Uterus (tissue), 4 donors: ENCODE measurements around the gene JPH2. TPM values are rescaled to one million over a fixed set of nuclear protein-coding genes. Genes with fewer than 3 reads are reported as not detected.
"Not testable (repeated sequence)": the region's sequence is repeated elsewhere in the genome, so short reads cannot be mapped to it uniquely, and the experiment has no call there.

Source experiments
- DNase-seq, 2 donors: peaks; one replicate each; pipeline ENCODE4 v3.0.0-alpha.2; 2019 to 2020
- H3K27ac ChIP-seq, 2 donors: fragments of 200-600 bp; sonication (generic); 1 replicate in 1 of 2; 2 replicates in 1 of 2; pipeline ENCODE4 v1.5.1; 2016 to 2018
- H3K27me3 ChIP-seq, 2 donors: fragments of 200-600 bp; sonication (generic); one replicate each; pipeline ENCODE4 v1.5.1; 2018 to 2019; ENCODE audit warnings: control low read depth in 1 of 2
- H3K36me3 ChIP-seq, 2 donors: fragments of 200-600 bp; sonication (generic); one replicate each; pipeline ENCODE4 v1.5.1; 2019; ENCODE audit warnings: control low read depth in 1 of 2
- H3K4me1 ChIP-seq, 2 donors: fragments of 200-600 bp; sonication (generic); one replicate each; pipeline ENCODE4 v1.5.1; 2018 to 2019; ENCODE audit warnings: control low read depth in 1 of 2
- H3K4me3 ChIP-seq, 2 donors: fragments of 200-600 bp; sonication (generic); 1 replicate in 1 of 2; 2 replicates in 1 of 2; pipeline ENCODE4 v1.5.1; 2018 to 2019; ENCODE audit warnings: mild to moderate bottlenecking in 1 of 2
- H3K9me3 ChIP-seq, 2 donors: fragments of 200-600 bp; sonication (generic); one replicate each; pipeline ENCODE4 v1.5.1; 2019; ENCODE audit warnings: control low read depth in 1 of 2
- CTCF ChIP-seq, 4 experiments: fragments of 200-600 bp in 2 of 4; fragments of 450-650 bp in 2 of 4; sonication (generic) in 2 of 4; IDR thresholded peaks; one replicate each; pipeline ENCODE4 v1.5.1; 2016 to 2019; ENCODE audit warnings: antibody characterized with exemption in 4 of 4, mild to moderate bottlenecking in 2 of 4, moderate library complexity in 1 of 4
- POLR2A ChIP-seq, 2 donors: fragments of 450-650 bp; IDR thresholded peaks; one replicate each; pipeline ENCODE4 v1.6.1; 2016; ENCODE audit warnings: antibody characterized with exemption in 2 of 2, mild to moderate bottlenecking in 1 of 2, moderate library complexity in 1 of 2
- intact Hi-C: fragments of 100-400 bp; cut with DNase I; formaldehyde crosslinking; loops from one replicate; pipeline ENCODE4 v1.15.1; 2023; ENCODE audit warnings: low total_unique reads
- total RNA-seq, 4 donors: library from RNA; depleted of rRNA in 3 of 4; stranded (reverse); fragments of >200 nt in 3 of 4; gene quantifications; one replicate each; pipeline versions ENCODE4 v1.1.0 to v1.2.4, GENCODE V29; 2014 to 2023
- donor health status: DM: yes; HTN: yes; CAD: no.

JPH2 gene
- total RNA-seq, 4 donors from 2014 or later: 17.6 to 133 (median 61.2) TPM

- Histone ChIP-seq H3K27me3 (no peaks in the 10 kb centered on the region), H3K27ac (peak overlapping the region; percentile 93 to 96), H3K4me3 (no peak overlapping the region), H3K9me3 (no peaks in the 10 kb centered on the region), H3K4me1 (peaks cover 0 to 3% of the 10 kb centered on the region in 2 donors), H3K36me3 (no peaks in the 10 kb centered on the region)
- DNase-seq: no peak
- TF ChIP-seq POLR2A (IDR thresholded peaks at IDR 0.05) (no peak), CTCF (IDR thresholded peaks at IDR 0.05) (no peak)
- intact Hi-C loops: no loop called here
Measured at GRCh38 chr20:44135417-44136204, 51.4 kb downstream of the JPH2 start.

- no peak overlapping the region for H3K4me3 ChIP-seq
- no peaks in the 10 kb centered on the region for H3K9me3 ChIP-seq
- no peaks in the 10 kb centered on the region for H3K27me3 ChIP-seq
- intact Hi-C loops: no loop called here
- DNase-seq: no peak
- TF ChIP-seq POLR2A (IDR thresholded peaks at IDR 0.05) (no peak), CTCF (IDR thresholded peaks at IDR 0.05) (no peak)
- H3K36me3 ChIP-seq: no peaks in the 10 kb centered on the region
- H3K27ac ChIP-seq: peak overlapping the region; percentile 93 to 96
- H3K4me1 ChIP-seq: no peaks in the 10 kb centered on the region
Measured at GRCh38 chr20:44135012-44135412, 52.0 kb downstream of the JPH2 start.

GRCh38 chr20:44133424-44133823 is 53.6 kb downstream of the JPH2 start:
- no peak for TF ChIP-seq CTCF (IDR thresholded peaks at IDR 0.05)
- TF ChIP-seq POLR2A (IDR thresholded peaks at IDR 0.05): no peak
- no peaks in the 10 kb centered on the region for H3K27me3 ChIP-seq
- peak overlapping the region; percentile 65 to 70 for H3K27ac ChIP-seq
- H3K9me3 ChIP-seq: no peaks in the 10 kb centered on the region
- DNase-seq: no peak
- intact Hi-C loops: no loop called here
- no peak overlapping the region for H3K4me3 ChIP-seq
- no peaks in the 10 kb centered on the region for H3K4me1 ChIP-seq
- no peaks in the 10 kb centered on the region for H3K36me3 ChIP-seq

GRCh38 chr20:44131704-44132103 is 55.3 kb downstream of the JPH2 start:
- intact Hi-C loops: no loop called here
- no peaks in the 10 kb centered on the region for H3K9me3 ChIP-seq
- H3K27ac ChIP-seq: peak overlapping the region in 1 of 2 donors; percentile 77
- no peaks in the 10 kb centered on the region for H3K36me3 ChIP-seq
- DNase-seq: no peak
- no peak overlapping the region for H3K4me3 ChIP-seq
- H3K27me3 ChIP-seq: no peaks in the 10 kb centered on the region
- TF ChIP-seq POLR2A (IDR thresholded peaks at IDR 0.05): no peak
- no peak for TF ChIP-seq CTCF (IDR thresholded peaks at IDR 0.05)
- no peaks in the 10 kb centered on the region for H3K4me1 ChIP-seq

- Histone ChIP-seq H3K9me3 (no peaks in the 10 kb centered on the region), H3K4me3 (no peak overlapping the region), H3K27me3 (no peaks in the 10 kb centered on the region), H3K4me1 (no peaks in the 10 kb centered on the region), H3K36me3 (no peaks in the 10 kb centered on the region), H3K27ac (peak overlapping the region; percentile 59 to 77)
- DNase-seq: peak; percentile 62
- intact Hi-C loops: no loop called here
- TF ChIP-seq CTCF (IDR thresholded peaks at IDR 0.05) (no peak), POLR2A (IDR thresholded peaks at IDR 0.05) (no peak)
Measured at GRCh38 chr20:44129911-44130718, 56.9 kb downstream of the JPH2 start.

GRCh38 chr20:44129300-44129699 is 57.7 kb downstream of the JPH2 start:
- H3K4me3 ChIP-seq, DNase-seq, H3K9me3 ChIP-seq, H3K4me1 ChIP-seq, H3K36me3 ChIP-seq, intact Hi-C loops, H3K27me3 ChIP-seq: not testable (repeated sequence)
- peak overlapping the region; percentile 59 to 77 for H3K27ac ChIP-seq
